GM13977 (cell line): ENCODE data around the gene ZNF467.

ENCODE experiments used
- DNase-seq: peaks from one replicate; pipeline ENCODE4 v3.0.0; 2012; ENCODE audit warnings: low spot score
- CTCF ChIP-seq: IDR thresholded peaks from 2 replicates; pipeline ENCODE4 v1.5.1; 2012; ENCODE audit warnings: mild to moderate bottlenecking, control low read depth; ENCODE audit not compliant: insufficient read depth; ENCODE audit errors: extremely low read depth, missing control alignments
- in situ Hi-C: fragments of 300-500 bp; cut with MboI; formaldehyde crosslinking; loops from one replicate; pipeline ENCODE4 v1.12.0; 2022; ENCODE audit warnings: low sequenced_read_pairs, low pct_unique_long_range_greater_than_20kb, mixed read lengths, inconsistent platforms; ENCODE audit not compliant: unreplicated experiment

ZNF467 gene

GRCh38 chr7:149753375-149754233, 19.8 kb downstream of the ZNF467 start:
- no peak for DNase-seq
- in situ Hi-C loops: no loop called here
- peak; percentile 38 for TF ChIP-seq CTCF

GRCh38 chr7:149752646-149753045, 20.7 kb downstream of the ZNF467 start:
- no peak for DNase-seq
- TF ChIP-seq CTCF: no peak
- in situ Hi-C loops: no loop called here

DNA sequence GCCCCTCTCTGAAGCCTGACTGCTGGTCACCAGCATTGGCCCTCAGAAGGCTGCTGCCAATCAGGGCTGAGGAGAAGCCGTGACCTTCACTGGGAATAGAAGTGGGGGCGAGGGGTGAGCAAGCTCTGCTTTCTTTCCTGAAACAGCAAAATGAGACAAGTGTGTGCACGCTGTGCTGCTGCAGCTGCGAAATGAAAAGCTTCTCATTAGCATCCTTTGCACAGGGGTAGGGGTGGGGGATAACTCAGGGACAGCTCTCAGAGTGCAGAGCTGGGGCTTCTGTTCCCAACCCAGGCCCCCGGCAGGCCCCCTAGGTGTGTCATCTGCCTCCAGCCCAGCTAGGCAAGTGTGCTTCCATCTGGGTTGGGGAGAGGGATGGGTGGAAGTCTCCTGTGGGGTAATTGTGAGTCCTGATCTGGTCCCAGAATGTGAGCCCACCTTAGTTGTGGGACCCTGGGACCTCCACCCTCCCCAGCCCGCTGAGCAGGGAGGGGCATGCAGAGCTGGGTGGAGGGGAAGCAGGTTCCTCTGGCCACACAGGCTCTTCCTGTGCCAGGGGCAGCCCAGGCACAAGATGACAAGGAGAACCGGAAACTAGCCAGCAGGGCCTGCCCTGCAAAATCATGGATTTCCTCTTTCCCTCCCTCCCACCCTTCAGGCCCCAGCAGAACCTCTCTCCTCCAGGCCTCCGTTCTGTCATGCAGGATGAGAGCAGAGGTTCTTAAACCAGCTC, 22.2 kb downstream of the ZNF467 start:
- no peak for TF ChIP-seq CTCF
- no peak for DNase-seq
- in situ Hi-C loops: no loop called here

- in situ Hi-C loops: no loop called here
- no peak for DNase-seq
- TF ChIP-seq CTCF: no peak
Observed at GRCh38 chr7:149750122-149750845, 23.1 kb downstream of the ZNF467 start.

GRCh38 chr7:149748076-149748874, 25.1 kb downstream of the ZNF467 start:
- in situ Hi-C loops: loop anchor here (10.0 kb wide), 1 partner anchor 83 kb away; no protein-coding TSS in a partner anchor
- DNase-seq: no peak
- TF ChIP-seq CTCF: no peak
